HG02970 (cell line): ENCODE data around the gene CNTNAP5.

ENCODE experiments used
- ATAC-seq: cut with Tn5 transposase; IDR thresholded peaks from one replicate; pipeline ENCODE4 v1.9.1; 2021; ENCODE audit warnings: mild to moderate bottlenecking, moderate library complexity, moderate number of reproducible peaks; ENCODE audit not compliant: unreplicated experiment, low FRiP score

CNTNAP5 gene

DNA sequence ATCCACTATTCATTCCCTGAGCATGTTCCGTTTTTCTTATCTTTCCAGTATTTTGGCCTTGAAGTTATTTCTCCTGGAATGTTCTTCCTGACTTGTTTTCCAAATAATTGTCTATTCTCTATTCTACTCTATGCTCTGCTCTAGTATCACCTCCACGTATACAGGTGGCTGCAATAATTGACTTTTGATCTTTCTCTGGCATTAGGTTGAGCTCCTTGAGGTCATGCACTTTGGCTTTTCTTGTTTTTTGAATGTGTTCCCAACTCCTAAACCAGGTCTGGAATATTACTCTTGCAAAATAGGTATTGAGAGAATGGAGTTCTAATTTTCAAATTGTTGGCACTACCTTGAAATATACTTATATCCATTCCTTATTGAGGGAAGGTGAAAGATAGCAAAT, 550.4 kb downstream of the CNTNAP5 start:
- no peak for ATAC-seq

DNA sequence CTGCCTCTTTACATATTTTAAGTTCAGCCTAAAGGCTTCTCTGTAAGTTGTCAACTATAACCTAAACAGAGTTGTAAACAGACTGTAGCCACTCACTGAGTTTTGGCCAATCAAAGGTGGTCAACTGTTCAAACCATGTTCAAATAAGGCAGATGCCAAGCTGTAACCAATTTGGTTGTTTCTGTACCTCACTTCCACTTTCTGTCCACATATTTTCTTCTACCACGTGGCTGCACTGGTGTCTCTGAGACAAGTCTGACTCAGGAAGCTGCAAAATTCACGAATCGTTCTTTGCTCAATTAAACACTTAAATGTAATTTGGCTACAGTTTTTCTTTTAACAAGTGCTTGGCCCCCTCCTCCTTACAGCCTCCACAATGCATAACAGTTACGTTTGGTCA, 555.2 kb downstream of the CNTNAP5 start:
- ATAC-seq: no peak

DNA sequence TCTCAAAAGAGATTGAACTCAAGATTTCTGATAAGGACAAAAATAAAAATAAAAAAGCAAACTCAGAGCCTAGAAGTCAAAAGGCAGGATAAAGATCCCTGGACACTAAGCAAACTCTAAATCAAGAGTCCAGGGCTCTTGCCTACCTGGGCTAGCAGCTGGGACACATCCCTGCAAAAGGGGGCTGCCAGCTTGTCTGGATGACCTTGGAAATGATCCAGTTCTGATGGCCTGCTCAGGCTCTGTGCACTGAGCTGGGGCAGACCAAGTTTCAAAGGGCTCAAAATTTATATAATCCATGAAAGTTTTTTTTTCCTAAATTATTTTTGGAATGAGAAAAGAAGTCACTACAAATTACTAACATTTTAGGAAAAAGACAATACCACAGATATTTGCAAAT, 557.3 kb downstream of the CNTNAP5 start:
- ATAC-seq: no peak

DNA sequence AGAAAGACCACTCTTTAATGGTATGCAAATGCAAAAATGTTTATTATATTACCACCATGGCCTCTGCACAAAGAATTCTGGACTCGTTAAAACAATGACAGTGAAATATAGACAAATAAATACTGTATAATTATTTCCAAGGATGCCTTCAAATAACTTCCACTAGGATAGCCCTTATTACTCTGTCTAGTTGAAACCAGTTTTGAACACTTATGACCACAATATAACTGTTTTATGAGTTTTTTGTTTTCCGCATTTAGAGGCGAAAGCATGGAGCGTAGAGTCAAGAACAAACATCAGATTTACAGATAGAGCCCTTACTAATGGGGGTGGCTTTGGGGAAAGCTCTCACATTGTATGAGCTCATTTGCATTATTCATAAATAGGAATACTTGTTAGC, 559.5 kb downstream of the CNTNAP5 start:
- no peak for ATAC-seq

DNA sequence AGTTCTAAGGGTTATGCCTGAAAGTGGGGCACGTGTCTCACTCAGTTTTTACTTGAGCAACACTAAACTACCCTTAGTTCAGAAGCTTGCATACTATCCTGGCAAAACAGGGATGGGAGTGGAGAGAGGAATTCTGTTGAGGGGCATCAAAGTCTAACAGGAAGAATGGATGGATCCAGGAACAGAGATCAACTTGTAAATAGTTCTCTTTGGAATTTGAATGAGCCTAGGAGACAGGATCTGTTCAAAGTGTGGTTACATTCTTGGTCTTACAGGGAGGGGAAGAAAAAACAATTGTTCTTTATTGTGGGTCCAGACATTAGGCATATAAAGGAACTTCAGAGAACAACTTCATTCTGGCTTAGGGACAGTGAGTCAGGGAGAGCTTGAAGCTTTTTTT, 560.2 kb downstream of the CNTNAP5 start:
- no peak for ATAC-seq

DNA sequence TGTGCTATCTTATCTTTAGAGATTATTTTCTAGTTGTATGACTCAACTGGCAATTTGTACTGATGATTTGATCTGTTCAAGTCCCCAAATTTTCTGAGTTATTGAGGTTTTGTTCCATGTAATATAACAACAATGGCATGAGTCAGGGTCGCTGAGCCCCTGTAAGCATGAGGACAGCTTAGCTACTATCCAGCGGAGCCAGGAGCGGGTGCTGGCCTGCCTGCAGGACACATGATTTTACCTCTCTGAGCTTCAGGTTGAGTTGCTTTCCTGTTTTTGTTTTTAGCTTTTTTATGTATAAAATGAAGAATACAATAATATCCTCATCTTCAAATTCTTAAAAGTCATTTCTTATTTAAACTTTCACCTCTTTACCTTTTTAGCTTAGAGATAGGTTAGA, 561.1 kb downstream of the CNTNAP5 start:
- no peak for ATAC-seq

DNA sequence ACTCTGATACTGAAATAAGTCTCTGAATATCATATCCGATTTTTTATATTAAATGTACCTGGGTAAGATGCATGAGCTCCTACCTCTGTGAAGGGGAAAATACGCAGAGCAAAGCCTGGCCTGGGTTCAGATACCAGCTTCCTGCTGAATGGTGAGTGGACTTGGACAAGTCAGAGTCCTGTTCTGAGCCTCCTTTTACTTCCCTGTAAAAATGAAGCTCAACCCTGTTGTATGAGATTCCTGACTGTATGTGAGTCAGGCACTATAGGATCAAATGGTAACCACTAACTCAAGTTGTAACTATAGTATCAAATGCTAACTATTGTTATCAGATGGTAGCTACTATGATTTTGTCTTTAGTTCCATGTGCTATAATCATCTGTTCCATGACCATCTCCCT, 561.7 kb downstream of the CNTNAP5 start:
- no peak for ATAC-seq

DNA sequence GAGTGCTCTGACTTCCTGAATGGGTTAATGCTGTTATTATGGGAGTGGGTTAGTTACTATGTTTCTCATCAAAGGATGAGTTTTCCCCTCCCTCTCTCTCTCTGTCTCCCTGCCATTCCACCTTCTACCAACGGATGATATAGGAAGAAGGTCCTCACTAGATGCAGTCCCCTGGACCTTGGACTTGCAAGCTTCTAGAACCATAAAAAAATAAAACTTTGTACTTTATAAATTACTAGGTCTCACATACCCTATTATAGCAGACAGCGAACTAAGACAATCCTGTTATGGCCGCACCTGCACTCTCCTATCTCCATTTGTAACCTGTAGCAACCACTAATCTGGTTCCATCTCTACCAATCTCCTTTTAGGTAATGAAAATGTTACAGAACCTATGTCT, 564.9 kb downstream of the CNTNAP5 start:
- ATAC-seq: no peak

DNA sequence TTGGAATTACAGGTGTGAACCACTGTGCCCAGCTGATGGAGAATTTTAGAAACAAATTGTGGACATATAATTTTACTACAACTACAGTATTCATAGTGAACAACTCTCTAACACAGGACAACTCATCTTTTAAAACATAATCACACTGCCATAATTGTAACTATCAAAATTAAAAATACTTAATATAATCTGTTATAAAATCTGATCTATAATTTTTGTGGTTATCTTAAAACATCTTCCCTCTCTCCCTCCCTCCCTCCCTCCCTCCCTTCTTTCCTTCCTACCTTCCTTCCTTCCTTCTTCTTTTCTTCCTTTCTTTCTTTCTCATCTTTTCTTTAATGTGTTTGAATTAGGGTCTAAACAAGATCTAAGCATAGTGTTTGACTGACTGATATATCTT, 577.7 kb downstream of the CNTNAP5 start:
- ATAC-seq: no peak

DNA sequence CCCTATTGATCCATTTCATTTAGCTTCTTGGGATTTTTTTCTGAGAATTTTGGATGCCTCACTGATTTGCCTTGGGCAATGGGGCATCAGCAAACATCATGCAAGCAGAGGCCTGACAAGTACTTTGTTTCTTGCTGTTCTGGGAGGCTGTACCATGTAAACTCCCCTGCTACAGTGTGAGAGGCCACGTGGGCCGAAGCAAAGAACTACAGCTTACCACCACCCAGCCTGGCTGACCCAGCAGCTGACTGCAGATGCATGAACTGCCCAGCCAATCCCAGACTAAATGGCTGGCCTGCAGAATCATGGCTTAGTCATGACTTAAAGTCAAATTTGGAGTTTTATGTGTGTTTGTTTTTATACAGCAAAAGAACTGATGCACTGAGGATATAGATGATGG, 579.9 kb downstream of the CNTNAP5 start:
- no peak for ATAC-seq

DNA sequence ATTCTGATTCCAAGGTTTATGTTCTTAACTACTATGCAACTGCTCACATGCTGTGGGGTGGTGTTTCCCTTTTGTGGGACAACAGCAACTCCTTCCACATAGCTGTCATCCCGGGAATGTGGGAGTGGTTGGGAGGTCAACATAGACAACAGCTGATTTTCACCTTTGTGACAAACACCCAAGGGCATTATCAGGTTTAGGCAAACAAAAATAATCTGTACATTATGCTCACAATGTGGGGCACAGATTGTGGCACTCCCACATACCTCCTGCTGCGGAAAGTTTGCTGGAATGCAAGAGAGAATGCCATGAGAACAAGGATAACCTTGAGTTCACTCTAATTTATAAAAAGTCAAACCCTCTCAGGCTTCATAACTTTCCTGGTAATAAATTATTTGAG, 582.6 kb downstream of the CNTNAP5 start:
- ATAC-seq: no peak

DNA sequence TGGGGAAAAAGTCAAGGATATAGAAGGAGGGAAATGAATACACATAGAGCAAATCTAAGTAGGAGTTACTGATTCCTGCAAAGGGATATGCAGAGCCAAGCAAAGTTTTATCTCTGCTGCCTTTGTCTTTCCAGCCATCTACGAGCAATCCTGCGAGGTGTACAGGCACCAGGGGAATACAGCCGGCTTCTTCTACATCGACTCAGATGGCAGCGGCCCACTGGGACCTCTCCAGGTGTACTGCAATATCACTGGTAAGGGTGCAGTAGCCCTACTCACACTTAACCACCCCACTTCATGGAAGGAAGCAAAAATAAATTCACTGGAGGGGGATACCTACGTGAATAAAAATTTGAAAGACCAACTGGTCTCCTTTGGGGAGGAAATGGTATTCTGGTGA, 584.6 kb downstream of the CNTNAP5 start:
- ATAC-seq: no peak

DNA sequence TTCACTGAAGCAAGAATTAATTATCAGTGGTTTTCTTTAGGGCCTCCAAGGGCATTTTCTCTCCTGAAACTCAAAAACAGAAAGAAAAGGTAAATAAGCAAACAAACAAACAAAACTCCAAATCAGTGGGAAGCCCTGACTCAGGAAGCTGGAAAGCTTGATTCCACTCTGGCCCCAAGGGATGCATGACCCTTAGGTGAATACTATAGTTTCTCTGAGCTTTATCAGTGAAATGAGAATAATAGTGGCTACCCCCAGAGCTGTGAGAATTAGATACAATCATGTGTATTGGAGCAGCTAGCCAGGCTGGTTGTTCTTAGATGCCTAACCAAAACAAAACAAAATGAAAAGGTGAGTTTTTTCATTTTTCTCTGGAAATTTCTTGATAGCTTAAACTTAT, 585.1 kb downstream of the CNTNAP5 start:
- no peak for ATAC-seq

DNA sequence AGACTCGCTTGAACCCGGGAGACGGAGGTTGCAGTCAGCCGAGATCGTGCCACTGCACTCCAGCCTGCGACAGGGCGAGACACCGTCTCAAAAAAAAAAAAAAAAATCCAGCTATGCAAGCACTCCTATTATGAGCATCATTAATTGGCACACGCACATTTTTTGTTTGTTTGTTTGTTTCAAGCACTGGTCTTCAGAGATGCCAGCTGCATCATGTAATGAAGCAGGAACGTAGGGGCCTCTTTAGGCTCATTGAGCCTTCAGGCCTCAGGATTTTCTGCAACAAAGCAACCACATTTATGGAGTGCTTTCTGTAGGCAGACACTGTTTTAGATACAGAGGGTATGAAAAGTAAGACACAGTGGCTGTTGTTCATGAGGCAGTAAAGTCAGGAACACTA, 585.8 kb downstream of the CNTNAP5 start:
- ATAC-seq: no peak

DNA sequence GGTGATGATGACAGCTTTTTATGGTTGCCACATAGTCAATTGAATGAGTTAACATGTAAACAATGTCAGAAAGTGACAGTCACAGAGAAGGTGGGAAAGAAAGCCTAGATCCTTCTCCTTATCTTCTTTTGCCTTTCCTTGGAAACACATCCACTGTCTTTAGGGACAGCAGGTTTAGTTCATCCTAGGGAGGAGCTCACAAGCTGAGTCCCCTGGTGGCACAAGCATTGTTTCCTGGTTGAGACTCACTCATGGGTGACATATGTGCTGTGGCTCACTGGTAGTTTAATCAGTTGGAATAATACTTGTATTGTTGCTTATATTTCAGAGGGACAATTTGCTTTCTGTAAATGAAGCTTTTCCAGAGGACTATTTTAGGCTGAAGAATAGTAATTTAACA, 598.5 kb downstream of the CNTNAP5 start:
- ATAC-seq: no peak

DNA sequence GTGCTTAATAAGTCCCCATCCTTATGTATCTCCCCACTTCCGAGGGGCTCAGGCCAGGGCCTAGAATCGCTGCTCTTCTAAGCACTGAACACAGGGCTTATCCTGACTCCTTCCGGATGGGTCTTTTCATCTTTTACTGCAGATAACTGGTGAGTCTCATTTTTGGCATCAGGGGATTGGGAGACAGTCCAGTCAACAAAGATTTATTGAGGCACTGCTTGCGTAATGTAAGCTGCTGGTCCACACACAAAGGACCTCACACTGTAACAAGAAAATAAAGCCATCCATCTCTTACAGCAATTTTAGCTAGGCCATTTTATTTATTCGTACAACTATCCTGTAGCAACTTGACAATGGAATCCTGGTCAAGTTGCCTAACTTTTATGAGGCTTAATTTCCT, 600.5 kb downstream of the CNTNAP5 start:
- ATAC-seq: no peak

DNA sequence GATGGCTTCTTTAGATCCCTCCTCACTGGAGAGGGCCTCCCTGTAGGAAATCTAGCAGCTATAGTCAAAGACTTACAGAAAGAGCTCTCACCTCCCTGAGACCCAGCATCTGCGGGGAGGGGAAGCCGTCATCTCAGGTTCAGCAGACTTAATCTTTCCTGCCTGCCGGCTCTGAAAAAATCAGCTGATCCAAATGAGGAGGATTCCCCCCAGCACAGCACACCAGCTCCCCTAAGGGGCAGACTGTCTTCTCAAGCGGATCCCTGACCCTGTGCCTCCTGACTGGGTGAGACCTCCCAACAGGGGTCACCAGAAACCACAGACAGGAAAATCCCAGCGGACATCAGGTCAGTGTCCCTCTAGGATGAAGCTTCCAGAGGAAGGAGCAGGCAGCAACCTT, 601.9 kb downstream of the CNTNAP5 start:
- no peak for ATAC-seq

DNA sequence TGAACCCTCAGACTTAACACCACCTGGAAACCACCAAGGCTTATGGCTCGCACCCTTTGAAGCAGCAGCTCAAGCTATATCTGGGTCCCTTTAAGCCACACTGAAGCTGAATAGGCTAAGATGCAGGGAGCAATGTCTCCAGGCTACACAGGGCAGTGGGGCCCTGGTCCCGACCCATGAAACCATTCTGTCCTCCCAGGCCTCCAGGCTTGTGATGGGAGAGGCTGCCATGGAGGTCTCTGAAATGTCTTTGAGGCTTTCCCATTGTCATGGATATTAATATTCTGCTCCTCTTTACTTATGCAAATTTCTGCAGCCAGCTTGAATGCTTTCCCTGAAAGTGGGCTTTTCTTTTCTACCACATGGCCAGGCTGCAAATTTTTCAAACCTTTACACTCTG, 608.7 kb downstream of the CNTNAP5 start:
- ATAC-seq: no peak

DNA sequence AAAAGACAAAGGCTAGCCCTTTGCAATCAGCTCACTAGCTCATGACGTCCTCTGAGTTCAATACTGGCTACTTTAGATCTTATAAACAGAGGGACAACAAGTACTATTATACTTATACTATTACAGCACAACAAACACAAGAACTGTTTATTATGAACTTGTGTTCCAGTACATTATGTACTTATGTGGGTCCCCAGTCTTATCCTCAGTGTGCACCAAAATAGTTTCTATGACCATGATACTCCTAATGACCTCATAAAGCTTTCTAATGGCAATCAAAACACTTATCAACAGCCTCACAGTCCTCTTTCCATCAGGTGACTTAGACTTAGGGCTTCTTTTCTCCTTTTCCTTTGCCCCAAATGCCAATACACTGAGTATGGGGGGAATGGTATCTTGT, 614.4 kb downstream of the CNTNAP5 start:
- no peak for ATAC-seq

DNA sequence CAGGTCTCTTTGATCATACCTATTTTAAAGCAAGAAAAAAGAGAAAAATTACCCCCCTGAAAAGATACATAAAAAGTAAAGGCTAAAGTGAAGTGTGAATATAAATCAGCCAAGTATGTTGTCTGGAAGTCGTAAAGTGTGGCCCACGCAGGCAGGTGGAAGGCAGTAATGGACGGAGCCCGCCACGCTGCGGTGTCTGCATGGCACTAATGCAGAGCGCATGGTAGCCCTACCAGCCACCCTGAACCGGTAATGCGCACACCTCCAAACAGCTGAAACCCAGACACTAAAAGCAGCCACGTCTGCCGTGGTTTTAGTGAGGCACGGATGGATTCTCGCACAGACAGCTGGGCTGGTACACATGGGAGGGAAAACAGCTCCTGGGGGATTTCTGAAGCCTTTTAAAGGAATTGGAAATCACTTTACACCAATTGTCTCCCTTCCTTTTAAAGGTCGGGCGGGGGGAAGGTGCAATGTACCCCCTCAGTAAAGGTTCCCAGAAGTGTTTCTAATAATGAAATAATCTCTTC, 615.2 kb downstream of the CNTNAP5 start:
- no peak for ATAC-seq

DNA sequence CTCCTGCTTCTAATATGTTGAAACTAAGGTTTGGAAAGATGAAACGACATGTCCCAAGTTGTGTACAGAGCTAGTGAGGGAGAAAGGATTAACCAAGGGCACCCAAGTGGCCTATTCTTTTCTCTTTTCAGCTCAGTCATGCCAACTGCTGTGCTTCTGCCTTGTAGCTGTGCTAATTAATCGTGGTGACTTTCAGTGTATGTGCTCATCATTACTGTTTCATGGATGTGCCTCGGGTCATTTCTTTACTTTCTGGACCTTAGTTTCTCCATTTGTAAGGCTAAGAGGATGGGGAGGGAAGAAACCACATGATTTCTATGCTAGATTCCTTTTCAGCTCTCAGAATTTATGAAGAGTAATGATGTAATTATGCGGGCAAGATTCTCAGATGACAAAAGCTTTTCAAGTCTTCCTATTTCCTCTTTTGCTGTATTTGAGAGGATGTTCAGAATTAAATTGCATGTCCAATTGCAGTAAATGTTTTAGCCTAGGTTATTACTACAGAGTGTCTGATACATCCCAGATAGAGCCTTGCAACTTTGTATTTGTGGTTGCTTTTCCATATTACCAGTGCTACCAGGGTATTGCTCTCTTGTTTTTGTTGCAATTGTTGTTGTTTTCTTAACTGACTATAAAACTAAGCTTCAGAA, 621.2 kb downstream of the CNTNAP5 start:
- no peak for ATAC-seq

DNA sequence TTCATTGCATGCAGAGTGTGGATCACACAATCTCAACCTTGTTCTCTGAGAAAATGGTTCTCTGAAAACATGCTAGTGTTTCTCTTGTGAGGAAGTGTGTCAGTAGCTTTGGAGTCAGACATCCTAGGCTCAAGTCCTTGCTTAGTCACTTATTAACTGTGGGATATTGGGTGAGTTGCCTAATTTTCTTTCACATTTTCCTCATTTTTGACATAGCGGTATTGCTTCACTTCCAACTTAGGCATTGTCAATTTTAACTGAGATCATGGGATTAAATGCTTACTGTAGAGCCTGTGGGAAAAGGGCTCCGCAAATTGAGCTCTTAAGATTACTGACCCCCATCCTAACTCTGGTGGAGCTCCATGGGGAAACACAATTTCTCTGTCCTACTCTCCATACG, 622.2 kb downstream of the CNTNAP5 start:
- no peak for ATAC-seq

DNA sequence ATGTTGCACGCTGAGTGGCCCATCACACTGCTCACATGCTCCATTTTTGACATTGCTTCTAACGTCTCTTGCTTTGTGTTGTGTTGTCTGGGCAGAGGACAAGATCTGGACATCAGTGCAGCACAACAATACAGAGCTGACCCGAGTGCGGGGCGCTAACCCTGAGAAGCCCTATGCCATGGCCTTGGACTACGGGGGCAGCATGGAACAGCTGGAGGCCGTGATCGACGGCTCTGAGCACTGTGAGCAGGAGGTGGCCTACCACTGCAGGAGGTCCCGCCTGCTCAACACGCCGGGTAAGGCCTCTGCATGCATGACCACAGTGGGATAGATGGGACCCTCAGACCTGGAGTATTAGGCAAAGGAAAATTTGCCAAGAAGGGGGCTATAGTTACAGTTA, 622.6 kb downstream of the CNTNAP5 start:
- ATAC-seq: no peak
